Colonic mucosa (tissue), 4 donors: ENCODE measurements around the gene HLCS. TPM values are rescaled to one million over a fixed set of nuclear protein-coding genes. Genes with fewer than 3 reads are reported as not detected.

Experiments used
- DNase-seq: peaks from one replicate; pipeline ENCODE4 v3.0.0-alpha.2; 2020
- H3K27ac ChIP-seq: fragments of 200-600 bp; one replicate; pipeline ENCODE4 v1.8.0; 2021
- H3K27me3 ChIP-seq: fragments of 200-600 bp; one replicate; pipeline ENCODE4 v1.8.0; 2021
- H3K36me3 ChIP-seq: fragments of 200-600 bp; one replicate; pipeline ENCODE4 v1.8.0; 2021
- H3K4me1 ChIP-seq: fragments of 200-600 bp; one replicate; pipeline ENCODE4 v1.8.0; 2021; ENCODE audit warnings: mild to moderate bottlenecking
- H3K4me3 ChIP-seq: fragments of 200-600 bp; one replicate; pipeline ENCODE4 v1.8.0; 2021
- H3K9ac ChIP-seq, 2 donors: one replicate each; pipeline ENCODE4 v1.7.0; 2013; ENCODE audit warnings: control low read depth in 2 of 2, low read depth in 2 of 2, low read length in 2 of 2
- H3K9me3 ChIP-seq: fragments of 200-600 bp; one replicate; pipeline ENCODE4 v1.8.0; 2021
- intact Hi-C: fragments of 100-400 bp; cut with DNase I; formaldehyde crosslinking; loops from one replicate; pipeline ENCODE4 v1.14.1; 2022
- total RNA-seq, 2 donors: library from RNA; stranded (reverse); fragmentation: NEBNext Ultra II Directional in 1 of 2; extraction: Animal tissue kit (Norgen Biotek cat#: 25700) in 1 of 2; gene quantifications; one replicate each; pipeline ENCODE4 v1.2.1, GENCODE V29; 2021
- TF ChIP-seq, protein P1 (sequence below): fragments of 200-600 bp; IDR thresholded peaks from one replicate; pipeline ENCODE4 v1.8.0; 2022; ENCODE audit warnings: antibody characterized with exemption, mild to moderate bottlenecking
- donor health status: healthy.
- donor health status: DM: no; HTN: no; CAD: no.
- donor health status: DM: no; HTN: no; CAD: no.

HLCS gene
- total RNA-seq, 2 donors from 2014 or later: 10.8 to 11.4 TPM

- intact Hi-C loops: no loop called here
- TF ChIP-seq, protein P1, sequence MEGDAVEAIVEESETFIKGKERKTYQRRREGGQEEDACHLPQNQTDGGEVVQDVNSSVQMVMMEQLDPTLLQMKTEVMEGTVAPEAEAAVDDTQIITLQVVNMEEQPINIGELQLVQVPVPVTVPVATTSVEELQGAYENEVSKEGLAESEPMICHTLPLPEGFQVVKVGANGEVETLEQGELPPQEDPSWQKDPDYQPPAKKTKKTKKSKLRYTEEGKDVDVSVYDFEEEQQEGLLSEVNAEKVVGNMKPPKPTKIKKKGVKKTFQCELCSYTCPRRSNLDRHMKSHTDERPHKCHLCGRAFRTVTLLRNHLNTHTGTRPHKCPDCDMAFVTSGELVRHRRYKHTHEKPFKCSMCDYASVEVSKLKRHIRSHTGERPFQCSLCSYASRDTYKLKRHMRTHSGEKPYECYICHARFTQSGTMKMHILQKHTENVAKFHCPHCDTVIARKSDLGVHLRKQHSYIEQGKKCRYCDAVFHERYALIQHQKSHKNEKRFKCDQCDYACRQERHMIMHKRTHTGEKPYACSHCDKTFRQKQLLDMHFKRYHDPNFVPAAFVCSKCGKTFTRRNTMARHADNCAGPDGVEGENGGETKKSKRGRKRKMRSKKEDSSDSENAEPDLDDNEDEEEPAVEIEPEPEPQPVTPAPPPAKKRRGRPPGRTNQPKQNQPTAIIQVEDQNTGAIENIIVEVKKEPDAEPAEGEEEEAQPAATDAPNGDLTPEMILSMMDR: no peak
- DNase-seq: no peak
- no peak overlapping the region for H3K4me3 ChIP-seq
- H3K9ac ChIP-seq: no peak overlapping the region
- H3K27ac ChIP-seq: no peak overlapping the region
- H3K27me3 ChIP-seq: no peaks in the 10 kb centered on the region
- no peaks in the 10 kb centered on the region for H3K4me1 ChIP-seq
- H3K36me3 ChIP-seq: no peaks in the 10 kb centered on the region
- H3K9me3 ChIP-seq: no peaks in the 10 kb centered on the region
These were observed 161.4 kb downstream of the HLCS start for GRCh38 chr21:36804874-36805611.

DNA sequence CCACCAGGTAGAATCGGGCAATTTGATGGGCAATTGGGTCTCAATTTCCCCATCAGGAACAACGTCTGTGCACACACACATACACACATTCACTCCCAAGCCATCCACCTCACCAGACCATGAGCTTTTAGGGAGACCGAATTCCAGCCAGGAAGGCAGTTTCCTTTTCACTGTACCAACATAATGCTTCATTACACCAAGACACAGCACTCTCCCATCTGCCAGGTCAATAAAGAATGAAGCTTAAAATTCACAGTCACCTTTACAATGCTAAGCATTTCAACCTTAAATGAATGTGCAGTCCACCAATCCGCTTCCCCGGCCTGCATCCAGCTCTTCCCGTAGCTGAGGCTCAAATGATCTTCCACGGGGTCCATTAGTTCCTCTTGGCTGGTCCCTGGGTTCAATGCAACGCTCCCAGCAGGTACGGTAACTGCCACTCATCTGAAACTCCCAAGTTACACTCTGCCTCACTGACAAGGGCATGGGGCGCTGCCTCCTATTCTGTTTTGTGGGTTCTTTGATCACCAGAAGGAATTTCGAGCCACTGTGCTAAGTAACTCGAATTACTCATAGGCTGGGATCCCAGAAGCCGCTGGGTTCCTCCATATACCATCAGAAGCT, 162.5 kb downstream of the HLCS start:
- intact Hi-C loops: no loop called here

GRCh38 chr21:36803051-36803645, 163.3 kb downstream of the HLCS start:
- Histone ChIP-seq H3K36me3 (no peaks in the 10 kb centered on the region), H3K9ac (no peak overlapping the region), H3K4me3 (no peak overlapping the region), H3K4me1 (no peaks in the 10 kb centered on the region), H3K9me3 (no peaks in the 10 kb centered on the region), H3K27ac (no peak overlapping the region), H3K27me3 (no peaks in the 10 kb centered on the region)
- TF ChIP-seq, protein P1: no peak
- intact Hi-C loops: no loop called here
- DNase-seq: no peak

More for the DNA sequence above, 162.5 kb downstream of the HLCS start:
- Histone ChIP-seq H3K27me3 (no peaks in the 10 kb centered on the region), H3K36me3 (no peaks in the 10 kb centered on the region), H3K9ac (no peak overlapping the region), H3K27ac (no peak overlapping the region), H3K4me3 (no peak overlapping the region), H3K9me3 (no peaks in the 10 kb centered on the region), H3K4me1 (no peaks in the 10 kb centered on the region)
- TF ChIP-seq, protein P1: no peak
- no peak for DNase-seq

DNA sequence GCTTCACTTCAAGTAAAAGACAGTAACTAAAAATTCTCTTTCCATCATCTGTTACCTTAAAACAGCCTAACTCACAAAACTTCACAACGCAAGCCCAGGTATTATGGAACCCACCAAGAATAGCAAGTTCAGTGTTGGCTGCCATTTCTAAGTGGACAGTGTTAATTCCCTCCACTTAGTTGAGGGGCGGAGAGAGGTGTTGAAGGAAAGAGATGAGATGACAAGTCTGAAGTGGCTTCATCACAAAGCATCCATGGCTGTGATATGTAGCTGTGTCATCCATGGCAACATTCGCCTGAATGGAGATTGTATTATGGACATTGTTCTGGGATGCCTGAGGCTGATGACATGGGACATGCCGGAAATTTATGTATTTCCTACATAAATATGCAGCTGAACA, 165.7 kb downstream of the HLCS start:
- Histone ChIP-seq H3K9ac (no peak overlapping the region), H3K9me3 (no peaks in the 10 kb centered on the region), H3K27me3 (no peaks in the 10 kb centered on the region), H3K4me1 (no peaks in the 10 kb centered on the region), H3K27ac (no peak overlapping the region), H3K4me3 (no peak overlapping the region), H3K36me3 (no peaks in the 10 kb centered on the region)
- no peak for DNase-seq
- TF ChIP-seq, protein P1: no peak
- intact Hi-C loops: no loop called here

DNA sequence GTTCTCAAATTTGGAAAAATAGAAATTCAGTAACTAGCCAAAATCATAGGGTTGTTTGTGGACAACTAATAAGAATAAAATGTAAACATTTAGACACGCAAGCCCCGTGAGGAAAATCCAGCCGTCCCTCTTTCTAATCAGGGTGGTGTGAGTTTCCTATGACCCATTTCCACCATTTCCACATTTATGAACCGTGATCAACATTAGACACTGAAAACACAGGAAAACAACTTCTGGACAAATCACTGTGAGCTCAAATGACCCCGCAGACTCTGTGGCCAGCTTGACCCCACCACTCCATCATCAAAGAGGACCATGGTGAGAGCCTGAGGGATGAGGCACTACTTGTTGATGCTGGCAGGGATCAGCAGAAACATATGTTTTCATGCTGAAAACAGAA, 166.6 kb downstream of the HLCS start:
- intact Hi-C loops: no loop called here
- no peak overlapping the region for H3K27ac ChIP-seq
- H3K27me3 ChIP-seq: no peaks in the 10 kb centered on the region
- DNase-seq: no peak
- no peak overlapping the region for H3K9ac ChIP-seq
- H3K4me3 ChIP-seq: no peak overlapping the region
- H3K4me1 ChIP-seq: no peaks in the 10 kb centered on the region
- no peaks in the 10 kb centered on the region for H3K9me3 ChIP-seq
- TF ChIP-seq, protein P1: no peak
- no peaks in the 10 kb centered on the region for H3K36me3 ChIP-seq
